Hippocampal formation (tissue), 2 donors: ENCODE results near the gene VCX.
"Not testable (repeated sequence)": the region's sequence is repeated elsewhere in the genome, so short reads cannot be mapped to it uniquely, and the experiment has no call there.

Experiments
- DNase-seq, 2 donors: peaks; one replicate each; lab custom pipeline; 2025; lab: John Stamatoyannopoulos, UW

The VCX gene

DNA sequence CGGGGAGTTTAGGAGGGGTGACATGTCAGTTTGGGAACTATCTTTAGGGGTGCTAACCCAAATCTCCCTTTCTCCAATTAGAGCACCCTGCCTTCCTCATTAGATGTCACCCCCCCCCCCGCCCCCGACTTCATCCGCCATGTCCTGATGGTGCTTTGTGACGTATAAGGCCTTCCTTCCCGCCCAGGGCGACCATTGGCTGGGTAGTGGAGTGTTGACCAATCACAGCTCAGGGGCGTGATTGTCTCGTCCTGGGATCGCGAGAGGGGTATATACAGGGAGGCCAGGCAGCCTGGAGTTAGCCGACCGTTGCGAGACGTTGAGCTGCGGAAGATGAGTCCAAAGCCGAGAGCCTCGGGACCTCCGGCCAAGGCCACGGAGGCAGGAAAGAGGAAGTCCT, at the start of gene VCX:
VCX (plus strand) TSS at position 301 of the 400 bp plus-strand sequence; CDS start at position 334, 33 bp downstream.
- DNase-seq = not testable (repeated sequence)

DNA sequence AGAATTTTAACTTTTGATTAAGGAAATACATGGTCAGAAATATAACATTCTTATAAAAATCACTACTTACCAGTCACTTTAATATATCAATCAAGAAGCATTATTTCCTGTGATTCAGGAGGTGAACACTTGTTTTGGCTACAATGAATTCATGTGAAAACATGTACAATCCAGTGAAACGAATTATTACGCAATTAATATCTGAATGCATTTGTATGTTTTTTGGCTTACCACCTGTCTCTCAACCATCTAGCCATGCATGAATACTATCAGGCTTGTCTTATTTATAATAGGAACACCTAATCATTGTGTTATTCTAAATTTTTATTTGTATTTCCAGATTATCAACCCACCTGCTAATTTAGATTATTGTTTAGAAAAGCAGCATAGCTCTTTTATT, 44.6 kb upstream of the VCX start:
- DNase-seq = no peak

DNA sequence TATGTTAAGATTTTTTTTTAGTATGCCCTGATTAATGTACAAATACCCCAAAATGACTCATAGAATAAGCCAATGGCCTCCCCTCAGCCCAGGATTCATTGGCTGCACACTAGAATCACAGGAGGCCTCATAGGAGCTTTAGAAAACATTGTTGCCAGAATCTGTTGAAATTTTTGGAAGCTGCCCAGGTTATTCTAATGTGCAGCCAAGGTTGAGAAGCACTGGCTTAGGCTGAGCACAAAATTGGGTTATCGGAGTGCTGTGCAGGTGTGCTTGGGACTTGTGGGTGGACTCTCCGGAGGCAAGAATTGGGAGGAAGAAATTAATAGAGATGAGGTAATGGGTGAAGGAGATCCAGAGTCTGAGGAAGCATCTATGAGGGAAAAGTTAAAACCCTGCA, 41.3 kb upstream of the VCX start:
- no peak for DNase-seq

DNA sequence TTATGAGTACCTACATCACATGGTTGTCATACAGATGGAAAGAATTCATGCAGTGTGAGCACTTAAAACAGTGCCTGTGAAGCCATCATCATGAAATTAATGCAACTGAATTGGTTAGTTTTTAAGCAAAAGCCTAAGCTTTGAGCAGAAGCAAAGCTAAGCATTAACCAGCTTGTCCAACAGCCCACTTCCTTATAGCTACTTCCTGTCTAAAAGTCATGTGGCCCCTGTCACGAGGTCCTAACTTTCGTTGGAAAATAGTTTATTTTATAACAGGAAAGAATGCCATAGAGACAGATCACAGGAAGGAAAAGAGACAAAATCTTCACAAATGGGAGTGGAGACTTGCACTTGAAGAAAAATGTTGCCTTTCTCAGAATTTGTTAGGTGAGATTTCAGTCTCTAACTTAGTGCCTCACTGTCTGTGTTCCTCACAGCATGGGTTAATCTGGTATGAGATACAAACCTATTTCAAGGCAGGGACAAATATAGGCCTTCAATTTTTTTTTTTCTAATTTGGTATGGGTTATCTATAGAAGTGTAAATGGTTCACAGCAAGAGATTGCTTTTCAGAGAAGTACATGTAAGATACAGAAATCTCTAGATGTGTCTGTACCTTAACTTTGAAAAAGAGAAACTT, 27.7 kb upstream of the VCX start:
- no peak for DNase-seq

DNA sequence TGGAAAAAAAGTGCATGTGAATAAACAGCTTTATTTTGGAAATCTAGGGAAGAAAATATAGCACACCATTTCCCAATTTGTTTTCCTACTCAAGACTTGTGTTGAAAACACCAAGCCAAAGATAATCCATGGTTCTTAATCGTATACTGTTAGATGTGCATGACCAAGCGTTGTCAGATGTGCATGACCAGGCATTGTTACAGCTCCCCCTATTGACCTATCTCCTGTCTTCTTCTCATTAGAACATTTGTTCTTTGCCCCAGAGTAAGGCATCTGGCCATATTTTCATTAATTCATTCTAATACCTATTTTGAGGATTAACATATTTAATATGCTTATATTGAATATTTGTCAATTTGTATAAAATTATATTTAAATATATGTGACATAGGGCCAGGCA, 14.4 kb upstream of the VCX start:
- no peak for DNase-seq

DNA sequence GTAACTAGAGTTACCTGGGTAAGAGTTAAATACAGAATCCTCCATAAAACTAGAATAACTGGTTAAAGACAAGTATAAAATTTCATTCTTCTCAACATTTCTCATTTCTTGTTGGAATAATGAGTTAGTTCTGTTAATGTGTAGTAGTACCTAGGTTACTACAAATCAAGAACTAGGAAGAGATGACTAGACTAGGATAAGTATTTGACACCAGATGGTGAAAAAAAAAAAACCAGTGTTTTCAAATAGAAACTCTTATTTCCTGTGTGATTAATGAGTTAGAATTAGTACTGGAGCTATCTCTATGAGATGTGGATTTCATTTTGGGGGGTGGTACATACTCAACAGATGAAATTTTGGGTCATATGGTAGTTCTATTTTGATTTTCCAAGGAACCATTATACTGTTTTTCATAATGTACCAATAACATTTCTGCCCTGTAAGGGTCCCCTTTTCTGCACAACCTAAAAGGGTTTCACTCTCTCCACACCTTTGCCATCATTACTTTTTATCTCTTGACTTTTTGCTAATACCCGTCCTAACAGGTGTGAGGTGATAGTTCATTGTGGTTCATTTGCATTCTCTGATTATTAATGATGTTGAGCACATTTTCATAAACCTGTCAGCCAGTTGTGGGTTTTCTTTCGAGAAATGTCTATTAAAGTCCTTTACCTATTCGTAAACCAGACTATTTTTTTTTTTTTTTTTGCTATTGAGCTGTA, 1.7 kb upstream of the VCX start:
- no peak for DNase-seq

DNA sequence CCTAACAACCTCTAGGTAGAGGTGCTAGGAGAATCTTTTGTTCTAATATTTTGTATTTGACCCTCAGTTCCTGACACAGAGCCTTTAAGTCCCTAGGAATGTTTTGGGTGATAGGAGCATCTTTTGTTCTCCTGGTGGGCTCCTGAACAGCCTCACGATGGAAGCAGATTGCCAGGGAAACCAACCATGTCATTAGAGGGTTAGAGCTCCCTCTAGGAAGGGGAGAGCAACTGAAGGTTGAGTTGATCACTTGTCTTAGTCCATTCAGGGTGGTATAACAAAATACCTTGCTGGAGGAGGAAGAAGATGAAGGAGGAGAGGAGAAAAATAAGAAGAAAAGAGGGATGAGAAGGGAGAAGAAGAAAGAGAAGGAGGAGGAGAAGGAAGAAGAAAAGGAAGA, 9.2 kb downstream of the VCX start:
- no peak for DNase-seq

DNA sequence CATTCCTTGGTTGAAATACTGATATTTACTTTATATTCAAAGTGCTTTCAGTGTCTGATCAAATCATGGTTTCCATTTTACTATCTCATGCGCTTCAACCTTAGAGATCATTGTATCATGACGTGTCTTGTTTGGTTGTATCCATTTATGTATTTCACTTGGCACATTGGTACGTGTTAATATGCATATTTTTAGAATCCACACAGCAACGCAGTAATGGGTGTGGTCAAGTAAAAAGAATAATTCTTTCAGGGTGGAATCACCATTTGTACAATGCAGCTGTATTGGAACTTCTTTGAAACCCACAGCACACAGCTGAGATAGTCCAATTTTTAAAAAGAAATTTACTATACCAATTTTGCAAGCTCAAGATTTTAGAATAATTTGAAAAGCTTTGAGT, 29.1 kb downstream of the VCX start:
- no peak for DNase-seq

DNA sequence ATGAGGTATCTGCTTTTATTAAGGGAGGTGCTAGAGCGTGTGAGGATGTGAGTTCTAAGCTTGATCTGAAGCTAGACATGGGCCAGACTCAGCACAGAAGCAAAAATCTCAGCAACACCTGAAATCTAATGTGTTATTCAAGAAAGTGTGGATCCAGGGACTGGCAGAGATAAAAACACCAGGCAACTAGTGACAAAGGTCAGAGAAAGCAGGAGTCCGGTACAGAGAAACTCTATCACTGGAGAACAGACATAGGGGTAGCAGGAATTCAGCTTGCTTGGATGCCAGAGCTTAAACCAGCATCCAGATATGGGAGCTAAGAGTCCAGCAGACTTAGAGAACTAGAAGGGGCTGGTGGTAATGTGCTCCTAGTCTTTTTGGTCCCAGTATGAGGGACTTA, 34.0 kb downstream of the VCX start:
- no peak for DNase-seq

DNA sequence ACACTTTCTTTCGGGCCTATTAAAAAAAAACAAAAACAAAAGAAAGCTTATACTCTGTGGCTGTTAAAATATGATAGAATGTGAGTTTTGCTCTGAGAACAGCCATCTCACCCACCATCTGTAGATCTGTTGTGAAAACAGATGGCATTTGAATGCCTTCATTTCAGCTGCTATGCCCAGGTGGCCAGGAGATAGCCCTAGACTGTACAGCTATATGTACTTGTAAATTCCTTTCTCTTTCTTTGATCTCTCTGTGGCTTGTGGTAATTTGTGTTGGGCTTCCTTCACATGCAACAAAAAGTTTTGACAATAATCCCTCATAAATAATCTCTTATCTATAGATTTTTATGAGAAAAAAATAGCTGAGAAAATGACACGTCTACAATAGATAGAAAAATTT, 46.2 kb downstream of the VCX start:
- DNase-seq = peak in 1 of 2 donors; percentile 15

DNA sequence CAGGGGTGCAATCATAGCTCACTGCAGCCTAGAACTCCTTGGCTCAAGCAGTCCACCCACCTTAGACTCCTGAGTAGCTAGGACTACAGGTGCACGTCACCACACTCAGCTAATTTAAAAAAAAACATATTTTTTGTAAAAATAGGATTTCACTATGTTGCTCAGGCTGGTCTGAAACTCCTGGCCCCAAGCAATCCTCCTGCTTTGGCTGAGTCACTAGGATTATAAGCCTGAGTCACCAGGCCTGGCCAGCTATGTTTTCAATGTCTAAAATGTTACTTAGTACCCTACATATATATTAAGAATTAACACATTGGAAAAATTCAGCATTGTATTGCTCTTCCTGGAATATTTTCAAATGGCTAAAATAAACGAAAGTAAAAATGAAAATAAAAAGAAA, 46.7 kb downstream of the VCX start:
- no peak for DNase-seq

DNA sequence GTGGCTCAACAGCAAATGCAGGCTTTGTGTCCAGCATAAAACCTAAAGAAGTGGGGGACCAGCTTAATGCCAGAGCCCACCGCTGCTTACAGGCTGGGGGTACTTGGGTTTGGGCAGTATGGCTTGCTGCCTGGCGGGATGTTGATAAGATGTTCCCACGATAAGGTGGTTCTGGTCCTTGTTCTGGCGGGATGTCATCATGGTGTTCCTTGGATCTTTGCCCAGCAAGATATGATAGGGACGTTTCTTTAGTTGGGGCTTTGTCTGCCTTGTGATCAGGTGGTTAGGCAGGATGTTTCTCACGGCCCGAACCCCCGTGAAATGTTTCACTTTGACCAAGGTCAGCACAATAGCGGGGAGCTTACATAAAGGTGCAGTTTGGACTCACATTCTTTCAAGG, 49.0 kb downstream of the VCX start:
- DNase-seq = no peak
